Chondrocyte (in vitro differentiated cells): ENCODE results near the gene ESYT2. TPM values are rescaled to one million over a fixed set of nuclear protein-coding genes. Genes with fewer than 3 reads are reported as not detected.
A peak's percentile ranks its signal among the peaks of the same experiment; 100 is the strongest.

ENCODE experiments used
- DNase-seq: peaks from one replicate; pipeline ENCODE4 v3.0.0; 2021; ENCODE audit warnings: mixed read lengths, low spot score
- H3K27ac Mint-ChIP-seq: one replicate; pipeline ENCODE4 v1.8.0; 2021; ENCODE audit warnings: mild to moderate bottlenecking, moderate library complexity, mixed read lengths; ENCODE audit not compliant: unreplicated experiment
- H3K27me3 Mint-ChIP-seq: 2 replicates; pipeline ENCODE4 v1.8.0; 2021; ENCODE audit warnings: low read depth, mixed read lengths
- H3K36me3 Mint-ChIP-seq: 2 replicates; pipeline ENCODE4 v1.8.0; 2021; ENCODE audit warnings: low read depth, mixed read lengths
- H3K4me1 Mint-ChIP-seq: 2 replicates; pipeline ENCODE4 v1.8.0; 2021; ENCODE audit warnings: low read depth, mild to moderate bottlenecking, mixed read lengths
- H3K4me3 Mint-ChIP-seq: one replicate; pipeline ENCODE4 v1.8.0; 2021; ENCODE audit warnings: mild to moderate bottlenecking, moderate library complexity, mixed read lengths; ENCODE audit not compliant: unreplicated experiment
- H3K9me3 Mint-ChIP-seq: 2 replicates; pipeline ENCODE4 v1.8.0; 2021; ENCODE audit warnings: low read depth, mixed read lengths
- CTCF ChIP-seq: fragments of 200-600 bp; sonication (generic); IDR thresholded peaks from 2 replicates; pipeline ENCODE4 v1.5.0; 2021; ENCODE audit warnings: antibody characterized with exemption, mild to moderate bottlenecking, moderate library complexity
- total RNA-seq: library from RNA; stranded (reverse); gene quantifications from 3 replicates; pipeline ENCODE4 v1.2.1, GENCODE V29; 2021

ESYT2 gene
- total RNA-seq, 1 donor from 2014 or later, result 108 TPM

GRCh38 chr7:158816271-158816670 lies 13.0 kb downstream of the ESYT2 start:
- H3K36me3 Mint-ChIP-seq, result peaks cover 2% of the 10 kb centered on the region
- peaks cover 94% of the 10 kb centered on the region for H3K4me1 Mint-ChIP-seq
- H3K4me3 Mint-ChIP-seq, result peak overlapping the region; percentile 53
- TF ChIP-seq CTCF, result no peak
- no peak for DNase-seq
- no peaks in the 10 kb centered on the region for H3K27me3 Mint-ChIP-seq
- peak overlapping the region; percentile 99 for H3K27ac Mint-ChIP-seq
- H3K9me3 Mint-ChIP-seq, result no peaks in the 10 kb centered on the region

GRCh38 chr7:158815800-158816128 lies 13.5 kb downstream of the ESYT2 start:
- no peaks in the 10 kb centered on the region for H3K27me3 Mint-ChIP-seq
- H3K4me3 Mint-ChIP-seq, result peak overlapping the region; percentile 60
- H3K36me3 Mint-ChIP-seq, result peaks cover 2% of the 10 kb centered on the region
- no peaks in the 10 kb centered on the region for H3K9me3 Mint-ChIP-seq
- H3K27ac Mint-ChIP-seq, result peak overlapping the region; percentile 99
- H3K4me1 Mint-ChIP-seq, result peaks cover 93% of the 10 kb centered on the region
- TF ChIP-seq CTCF, result no peak
- DNase-seq, result no peak

GRCh38 chr7:158815083-158815799 lies 14.1 kb downstream of the ESYT2 start:
- DNase-seq, result no peak
- H3K36me3 Mint-ChIP-seq, result peaks cover 2% of the 10 kb centered on the region
- H3K4me3 Mint-ChIP-seq, result peak overlapping the region; percentile 60
- H3K27me3 Mint-ChIP-seq, result no peaks in the 10 kb centered on the region
- no peaks in the 10 kb centered on the region for H3K9me3 Mint-ChIP-seq
- peaks cover 93% of the 10 kb centered on the region for H3K4me1 Mint-ChIP-seq
- H3K27ac Mint-ChIP-seq, result peak overlapping the region; percentile 99
- no peak for TF ChIP-seq CTCF

DNA sequence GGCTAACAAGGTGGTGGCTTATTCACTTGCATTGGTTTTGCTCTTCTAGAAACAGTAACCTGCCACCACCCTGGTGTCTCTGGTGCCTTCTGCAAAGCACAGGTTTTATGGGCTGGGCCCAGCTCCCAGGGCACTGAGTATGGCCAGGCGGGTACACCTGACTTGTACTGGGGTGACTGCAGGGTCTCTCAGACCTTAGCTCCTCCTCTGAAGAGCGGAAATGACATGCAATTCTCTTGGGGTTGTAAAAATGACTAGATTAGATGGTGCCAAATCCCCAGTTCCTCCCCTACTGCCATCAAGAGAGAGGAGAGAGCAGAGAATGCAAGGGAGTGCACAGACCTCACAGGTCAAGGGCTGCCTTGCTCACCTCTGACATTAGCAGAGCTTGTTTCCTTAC lies 14.7 kb downstream of the ESYT2 start:
- Mint-ChIP-seq H3K4me1 (peaks cover 93% of the 10 kb centered on the region), H3K36me3 (peaks cover 4% of the 10 kb centered on the region), H3K27me3 (no peaks in the 10 kb centered on the region), H3K4me3 (peak overlapping the region; percentile 60), H3K9me3 (no peaks in the 10 kb centered on the region), H3K27ac (peak overlapping the region; percentile 99)
- TF ChIP-seq CTCF, result no peak
- no peak for DNase-seq

DNA sequence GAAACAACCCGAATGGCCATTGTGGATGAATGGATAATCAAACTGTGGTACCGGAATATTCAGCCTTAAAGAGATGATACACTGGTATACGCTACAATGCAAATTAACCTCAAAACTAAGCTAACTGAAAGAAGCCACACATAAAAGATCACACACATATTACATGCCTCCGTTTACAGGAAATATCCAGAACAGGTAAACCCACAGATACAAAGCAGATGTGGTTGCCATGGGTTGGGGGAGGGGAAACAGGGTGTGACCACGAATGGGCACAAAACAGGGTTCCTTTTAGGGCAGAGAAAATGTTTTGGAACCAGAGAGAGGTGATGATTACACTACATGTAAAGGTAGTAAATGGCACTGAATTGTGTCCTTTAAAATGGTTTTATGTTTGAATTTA lies 16.6 kb downstream of the ESYT2 start:
- H3K4me3 Mint-ChIP-seq, result no peak overlapping the region
- peaks cover 76% of the 10 kb centered on the region for H3K4me1 Mint-ChIP-seq
- H3K9me3 Mint-ChIP-seq, result no peaks in the 10 kb centered on the region
- H3K27ac Mint-ChIP-seq, result peak overlapping the region; percentile 58
- H3K27me3 Mint-ChIP-seq, result no peaks in the 10 kb centered on the region
- H3K36me3 Mint-ChIP-seq, result peaks cover 4% of the 10 kb centered on the region
- no peak for DNase-seq
- TF ChIP-seq CTCF, result no peak
